GM10847 (cell line): Measurements from ENCODE around the gene LNPK.

ENCODE experiments used
- POLR2A ChIP-seq: IDR thresholded peaks from 2 replicates; pipeline ENCODE4 v1.6.1; 2011; ENCODE audit not compliant: insufficient read length; ENCODE audit errors: extremely low read depth

The LNPK gene

GRCh38 chr2:175999283-175999819 is 2.7 kb downstream of the LNPK start:
- no peak for TF ChIP-seq POLR2A

GRCh38 chr2:175990099-175990498 is 12.0 kb downstream of the LNPK start:
- no peak for TF ChIP-seq POLR2A

- no peak for TF ChIP-seq POLR2A
Measured at GRCh38 chr2:175984846-175985245, 17.2 kb downstream of the LNPK start.

- TF ChIP-seq POLR2A, result no peak
Measured at GRCh38 chr2:175981551-175981950, 20.5 kb downstream of the LNPK start.

- no peak for TF ChIP-seq POLR2A
Measured at GRCh38 chr2:175976391-175977157, 25.5 kb downstream of the LNPK start.

- no peak for TF ChIP-seq POLR2A
Measured at GRCh38 chr2:175973373-175973772, 28.7 kb downstream of the LNPK start.

GRCh38 chr2:175966839-175967238 is 35.2 kb downstream of the LNPK start:
- no peak for TF ChIP-seq POLR2A

- no peak for TF ChIP-seq POLR2A
Measured at GRCh38 chr2:175965773-175966172, 36.3 kb downstream of the LNPK start.

- TF ChIP-seq POLR2A, result no peak
Measured at GRCh38 chr2:175964195-175964594, 37.9 kb downstream of the LNPK start.

DNA sequence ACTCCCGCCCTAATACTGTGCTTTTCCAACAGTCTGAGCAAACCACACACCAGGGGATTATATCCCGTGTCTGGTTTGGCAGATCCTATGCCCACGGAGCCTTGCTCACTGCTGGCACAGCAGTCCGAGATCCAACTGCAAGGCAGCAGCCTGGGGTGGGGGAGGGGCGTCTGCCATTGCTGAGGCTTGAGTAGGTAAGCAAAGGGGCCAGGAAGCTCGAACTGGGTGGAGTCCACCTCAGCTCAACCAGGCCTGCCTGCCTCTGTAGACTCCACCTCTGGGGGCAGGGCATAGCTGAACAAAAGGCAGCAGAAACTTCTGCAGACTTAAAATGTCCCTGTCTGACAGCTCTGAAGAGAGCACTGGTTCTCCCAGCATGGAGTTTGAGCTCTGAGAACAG is 44.2 kb downstream of the LNPK start:
- no peak for TF ChIP-seq POLR2A

DNA sequence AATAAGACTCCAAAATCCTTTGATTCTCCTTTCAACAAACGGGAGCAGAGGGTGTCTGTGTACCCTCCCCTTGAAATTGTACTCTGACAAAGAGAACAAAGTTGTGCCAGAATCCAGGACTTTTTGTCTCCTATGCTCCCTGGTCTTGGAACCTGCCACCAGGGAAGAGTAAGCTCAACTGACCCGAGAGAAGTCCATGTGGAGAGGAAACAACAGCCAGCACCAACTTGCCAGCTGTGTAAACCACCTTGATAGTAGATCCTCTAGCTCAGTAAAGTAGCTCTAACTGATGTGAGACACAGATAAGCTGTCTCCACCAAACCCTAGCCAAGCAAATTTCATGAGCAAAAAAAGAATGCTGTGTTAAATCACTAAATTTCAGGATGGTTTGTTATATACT is 46.9 kb downstream of the LNPK start:
- TF ChIP-seq POLR2A, result no peak

- no peak for TF ChIP-seq POLR2A
Measured at GRCh38 chr2:175950512-175950911, 51.6 kb downstream of the LNPK start.

DNA sequence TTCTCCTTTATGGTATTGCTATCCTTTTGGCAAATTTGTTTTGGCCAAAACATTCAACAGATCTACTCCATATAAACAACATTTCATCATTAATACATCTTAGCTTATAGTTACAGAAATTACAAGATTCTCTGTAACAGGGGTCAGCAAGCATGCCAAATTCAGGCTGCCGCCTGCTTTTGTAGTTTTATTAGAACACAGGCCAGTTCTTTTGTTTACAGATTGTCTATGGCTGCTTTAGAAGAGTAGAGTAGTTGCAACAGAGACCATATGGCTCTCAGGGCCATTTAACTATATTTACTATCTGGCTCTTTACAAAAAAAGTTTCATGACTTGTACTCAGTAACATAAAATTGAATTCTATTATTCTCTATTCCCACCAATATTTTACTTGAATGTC is 53.9 kb downstream of the LNPK start:
- no peak for TF ChIP-seq POLR2A

DNA sequence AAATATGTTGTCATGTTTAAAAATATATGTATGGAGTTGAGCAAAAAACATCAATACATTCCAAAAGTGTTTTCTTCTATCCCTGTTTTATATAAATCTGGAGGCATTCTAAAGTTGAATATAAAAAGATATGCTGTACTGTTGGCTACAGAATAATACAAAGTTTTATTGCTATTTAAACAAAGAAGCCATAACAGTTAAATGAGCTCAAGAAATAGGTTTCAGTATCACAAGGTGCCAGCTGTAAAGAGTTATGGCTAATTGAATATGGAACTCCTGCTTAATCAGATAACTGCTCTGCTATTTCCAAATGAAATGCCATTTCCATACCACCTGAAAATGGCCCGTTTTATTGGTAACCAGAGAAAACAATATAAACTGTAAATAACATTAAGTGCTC is 55.0 kb downstream of the LNPK start:
- no peak for TF ChIP-seq POLR2A

DNA sequence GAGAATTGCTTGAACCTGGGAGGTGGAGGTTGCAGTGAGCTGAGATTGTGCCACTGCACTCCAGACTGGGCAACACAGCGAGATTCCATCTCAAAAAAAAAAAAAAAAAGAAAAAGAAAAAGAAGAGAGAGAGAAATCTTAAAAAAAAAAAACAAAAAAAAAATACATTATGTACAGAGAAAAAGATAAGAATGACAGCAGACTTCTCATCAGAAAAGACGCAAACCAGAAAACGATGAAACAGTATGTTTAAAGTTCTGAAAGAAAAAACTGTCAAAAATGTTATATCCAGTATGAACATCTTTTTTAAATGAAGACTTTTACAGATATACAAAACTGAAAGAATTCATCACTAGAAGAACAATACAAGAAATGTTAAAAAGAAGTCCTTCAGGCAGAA is 60.4 kb downstream of the LNPK start:
- no peak for TF ChIP-seq POLR2A

GRCh38 chr2:175937216-175937615 is 64.9 kb downstream of the LNPK start:
- TF ChIP-seq POLR2A, result no peak
